ENCODE measurements around the gene HADHA.
"Not testable (repeated sequence)": the region's sequence is repeated elsewhere in the genome, so short reads cannot be mapped to it uniquely, and the experiment has no call there.

Gene HADHA

DNA sequence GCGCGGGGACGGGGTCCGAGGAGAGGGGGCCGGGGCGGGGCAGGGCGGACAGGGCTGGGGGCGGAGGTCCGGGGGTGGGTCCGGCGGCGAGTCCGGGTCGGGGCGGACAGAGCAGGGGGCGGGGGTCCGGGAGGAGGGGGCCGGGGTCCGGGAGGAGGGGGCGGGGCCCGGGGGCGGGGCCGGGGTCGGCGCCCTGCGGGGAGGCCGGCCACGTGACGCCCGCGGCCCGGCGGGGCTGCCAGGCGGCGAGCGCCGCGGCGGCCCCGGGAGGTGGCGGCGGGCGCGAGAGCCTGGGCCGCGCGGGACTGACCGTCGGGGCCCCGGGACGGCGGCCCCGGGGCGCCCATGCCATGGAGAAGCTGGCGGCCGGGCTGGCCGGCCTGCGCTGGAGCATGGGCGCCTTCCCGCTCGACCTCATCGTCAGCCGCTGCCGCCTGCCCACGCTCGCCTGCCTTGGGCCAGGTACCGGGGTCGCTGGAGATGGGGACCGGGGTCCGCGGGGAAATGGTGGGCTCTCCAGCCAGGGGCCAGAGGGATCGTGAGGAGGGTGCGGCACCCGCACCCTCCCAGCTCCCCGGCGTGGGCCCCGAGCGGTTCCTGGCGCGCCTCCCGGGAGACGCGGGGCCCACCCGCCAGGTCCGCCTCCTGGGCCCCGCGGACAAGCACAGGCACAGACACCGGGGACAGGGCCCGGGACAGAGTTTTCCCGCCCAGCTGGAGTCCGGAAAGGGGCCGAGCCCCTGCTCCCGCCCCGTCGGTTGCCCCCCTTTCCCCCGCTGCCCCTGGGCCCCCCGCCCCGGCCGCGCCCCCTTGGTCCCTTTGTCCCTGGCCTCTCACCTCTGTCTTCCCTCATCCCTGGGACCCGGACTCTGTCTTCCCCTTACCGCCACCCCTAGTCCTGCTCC lies 71.3 kb downstream of the HADHA start, which contains the start of gene GAREM2:
GAREM2 (plus strand) TSS at position 218 of the 905 bp plus-strand sequence; CDS start at position 351, 133 bp downstream.
- peak; percentile 65 for DNase-seq

- peak; percentile 65 for DNase-seq
Observed at GRCh38 chr2:26172189-26172870, 72.1 kb downstream of the HADHA start.

GRCh38 chr2:26170795-26171194 lies 73.6 kb downstream of the HADHA start:
- no peak for DNase-seq

DNA sequence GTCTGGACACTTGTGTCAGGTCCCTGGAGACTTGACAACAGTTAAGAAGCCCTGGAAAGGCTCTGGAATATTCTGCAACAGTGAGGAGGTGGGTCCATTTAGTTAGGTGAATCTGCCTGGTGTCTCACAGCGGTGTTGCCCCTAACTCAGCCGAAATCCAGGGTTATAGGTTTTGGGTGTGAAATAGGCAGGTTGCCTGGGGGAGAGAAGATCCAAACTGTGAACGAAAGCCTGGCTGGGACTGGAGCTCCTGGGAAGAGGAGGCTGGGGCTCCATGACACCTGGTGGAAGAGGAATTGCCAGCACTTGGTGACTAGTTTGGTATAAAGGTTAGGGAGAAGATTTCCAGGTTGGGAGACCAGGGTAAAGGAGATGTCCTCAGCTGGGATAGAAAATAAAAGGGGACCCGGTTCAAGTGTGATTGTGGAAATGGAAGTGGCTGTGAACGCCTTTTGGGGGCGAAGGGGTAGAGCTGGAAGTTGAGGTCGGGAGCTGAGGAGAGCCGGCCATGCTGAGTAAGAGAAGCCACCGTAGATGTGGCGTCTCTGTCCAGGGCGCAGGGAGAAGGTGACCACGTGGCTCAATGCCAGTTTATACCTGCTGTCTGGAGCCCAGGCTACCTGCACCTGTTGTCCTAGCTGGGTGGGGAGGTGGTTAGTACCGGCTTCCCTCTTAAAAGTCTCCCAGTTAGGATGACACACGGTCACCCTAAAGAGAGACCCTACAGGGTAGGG lies 74.6 kb downstream of the HADHA start:
- peak; percentile 58 for DNase-seq

- DNase-seq = no peak
Observed at GRCh38 chr2:26169226-26169625, 75.2 kb downstream of the HADHA start.

DNA sequence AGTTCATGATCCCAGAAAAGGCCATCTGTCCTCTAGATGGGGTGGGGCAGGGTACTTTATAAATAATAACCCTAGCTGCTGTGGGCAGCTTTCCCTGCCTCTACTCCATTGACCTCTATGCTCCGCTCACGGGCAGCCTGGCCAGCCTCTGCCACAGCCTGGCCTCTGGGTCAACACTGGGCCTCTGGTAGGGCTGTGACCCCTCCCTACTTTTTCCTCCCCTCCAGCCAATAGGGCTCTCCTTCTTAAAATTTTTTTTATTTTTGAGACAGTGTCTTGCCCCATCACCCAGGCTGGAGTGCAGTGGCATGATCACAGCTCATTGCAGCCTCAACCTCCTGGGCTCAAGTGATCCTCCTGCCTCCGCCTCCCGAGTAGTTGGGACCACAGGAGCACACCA lies 75.6 kb downstream of the HADHA start:
- DNase-seq = no peak

GRCh38 chr2:26166541-26166940 lies 77.9 kb downstream of the HADHA start:
- not testable (repeated sequence) for DNase-seq

DNA sequence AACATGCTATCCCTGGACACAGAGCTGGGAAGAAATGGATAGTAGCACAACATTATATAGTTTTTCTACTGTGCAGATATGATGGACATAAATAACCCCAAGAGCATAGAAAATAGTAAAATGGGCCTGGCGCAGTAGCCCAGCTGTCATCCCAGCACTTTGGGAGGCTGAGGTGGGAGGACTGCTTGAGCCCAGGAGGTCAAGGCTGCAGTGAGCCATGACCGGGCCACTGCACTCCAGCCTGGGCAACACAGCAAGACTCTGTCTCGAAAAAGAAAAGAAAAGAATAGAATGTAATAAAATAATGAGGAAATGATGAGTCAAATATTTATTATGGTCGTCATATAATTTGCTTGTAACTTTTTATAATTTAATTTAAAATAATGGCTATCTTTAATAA lies 79.0 kb downstream of the HADHA start:
- no peak for DNase-seq

DNA sequence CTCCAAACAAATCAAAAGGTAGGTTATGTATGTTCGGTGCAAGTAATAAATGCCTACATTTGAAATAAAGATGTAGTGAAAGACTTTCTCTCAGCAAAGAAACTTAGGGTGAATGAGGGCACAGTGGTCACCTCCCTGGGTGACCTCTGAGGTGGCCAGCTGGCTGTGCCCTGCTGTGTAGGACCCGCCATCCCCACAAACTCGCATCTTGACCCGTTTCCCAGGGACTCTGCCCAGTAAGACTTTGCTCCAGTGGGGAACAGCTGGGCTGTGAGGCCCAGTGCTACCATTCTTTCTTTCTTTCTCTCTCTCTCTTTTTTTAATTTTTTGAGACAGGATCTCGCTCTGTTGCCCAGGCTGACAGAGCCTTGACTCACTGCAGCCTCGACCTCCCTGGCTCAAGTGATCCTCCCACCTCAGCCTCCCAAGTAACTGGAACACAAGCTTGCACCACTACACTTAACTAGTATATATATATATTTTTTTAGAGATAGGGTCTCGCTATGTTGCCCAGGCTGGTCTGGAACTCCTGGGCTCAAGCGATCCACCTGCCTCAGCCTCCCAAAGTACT lies 79.7 kb downstream of the HADHA start:
- DNase-seq = no peak

GRCh38 chr2:26164231-26164630 lies 80.2 kb downstream of the HADHA start:
- no peak for DNase-seq

- no peak for DNase-seq
Observed at GRCh38 chr2:26162963-26163362, 81.5 kb downstream of the HADHA start.

- no peak for DNase-seq
Observed at GRCh38 chr2:26161926-26162325, 82.5 kb downstream of the HADHA start.

GRCh38 chr2:26157580-26157979 lies 86.9 kb downstream of the HADHA start:
- no peak for DNase-seq

GRCh38 chr2:26150243-26150642 lies 94.2 kb downstream of the HADHA start:
- no peak for DNase-seq

GRCh38 chr2:26148501-26148900 lies 95.9 kb downstream of the HADHA start:
- DNase-seq = no peak

DNA sequence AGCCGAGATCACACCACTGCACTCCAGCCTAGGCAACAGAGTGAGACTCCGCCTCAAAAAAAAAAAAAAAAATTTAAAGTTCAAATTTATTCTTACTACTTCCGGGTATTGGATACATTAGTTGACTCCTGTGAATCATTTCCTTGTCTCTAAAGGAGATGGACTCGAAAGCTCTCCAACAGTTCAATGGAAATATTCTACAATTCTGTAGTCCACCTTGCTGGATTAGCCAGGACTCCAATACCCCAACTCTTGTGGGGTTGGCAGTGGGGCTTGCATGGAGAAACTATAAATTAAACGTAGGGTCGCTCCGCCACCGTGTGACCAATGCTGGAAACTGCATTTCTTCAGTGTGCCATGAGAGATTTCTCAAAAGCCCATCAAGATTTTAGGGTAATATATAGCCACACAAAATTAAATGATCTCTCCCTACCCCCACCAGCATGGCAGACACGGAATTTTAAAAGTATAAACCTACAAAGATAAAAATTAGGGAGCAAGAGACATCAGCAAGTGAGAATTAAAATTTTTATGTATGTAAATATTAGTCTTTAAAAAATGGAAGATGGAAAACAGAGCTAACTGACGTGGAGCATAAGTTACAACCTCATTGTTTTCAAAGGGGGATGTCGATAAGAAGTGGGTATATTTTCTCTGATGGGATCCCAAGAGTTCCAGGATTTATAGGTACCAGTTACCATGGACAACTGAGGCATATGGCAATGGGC lies 99.3 kb downstream of the HADHA start:
- peak; percentile 85 for DNase-seq

DNA sequence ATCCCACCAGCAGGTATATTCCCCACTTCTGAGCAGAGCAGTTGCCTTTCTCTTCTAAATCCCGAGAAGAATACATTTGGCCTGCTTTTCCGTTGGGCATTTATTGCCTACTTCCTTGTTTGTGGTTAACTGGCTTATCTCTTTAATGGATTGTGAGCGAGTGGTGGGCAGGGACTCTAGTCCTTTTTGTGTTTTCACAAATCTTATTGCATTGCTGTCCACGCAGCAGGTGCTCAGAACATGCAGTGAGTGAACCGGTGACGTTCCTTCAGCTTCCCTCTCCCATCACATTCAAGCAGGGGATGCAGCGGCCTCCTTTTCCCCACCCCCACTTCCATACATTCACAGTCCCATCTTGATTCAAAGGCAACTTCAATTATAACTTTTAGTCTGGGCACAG lies 100.4 kb downstream of the HADHA start:
- no peak for DNase-seq

- no peak for DNase-seq
Observed at GRCh38 chr2:26141145-26141769, 103.2 kb downstream of the HADHA start.
